Kidney capillary endothelial cell (primary cell): ENCODE results near the gene RPTOR.
"Not testable (repeated sequence)": the region's sequence is repeated elsewhere in the genome, so short reads cannot be mapped to it uniquely, and the experiment has no call there.

Experiments
- DNase-seq: peaks from one replicate; pipeline ENCODE4 v3.0.0-alpha.2; 2018; ENCODE audit warnings: low spot score

The RPTOR gene

GRCh38 chr17:80618304-80618703 lies 73.7 kb downstream of the RPTOR start:
- DNase-seq: no peak

GRCh38 chr17:80619535-80620235 lies 75.0 kb downstream of the RPTOR start:
- DNase-seq: peak; percentile 14

GRCh38 chr17:80621335-80621996 lies 76.8 kb downstream of the RPTOR start:
- DNase-seq: no peak

GRCh38 chr17:80621997-80622357 lies 77.3 kb downstream of the RPTOR start:
- DNase-seq: no peak

GRCh38 chr17:80624864-80625263 lies 80.2 kb downstream of the RPTOR start:
- no peak for DNase-seq

- DNase-seq: no peak
These were observed 81.0 kb downstream of the RPTOR start for GRCh38 chr17:80625627-80626026.

GRCh38 chr17:80628881-80629280 lies 84.2 kb downstream of the RPTOR start:
- DNase-seq: not testable (repeated sequence)

- DNase-seq: no peak
These were observed 84.8 kb downstream of the RPTOR start for GRCh38 chr17:80629298-80630028.

GRCh38 chr17:80630560-80631120 lies 86.0 kb downstream of the RPTOR start:
- DNase-seq: no peak

GRCh38 chr17:80631142-80632045 lies 86.8 kb downstream of the RPTOR start:
- DNase-seq: no peak

- no peak for DNase-seq
These were observed 87.5 kb downstream of the RPTOR start for GRCh38 chr17:80632046-80632581.

- peak; percentile 3 for DNase-seq
These were observed 88.6 kb downstream of the RPTOR start for GRCh38 chr17:80633207-80633606.

GRCh38 chr17:80633994-80634566 lies 89.4 kb downstream of the RPTOR start:
- DNase-seq: no peak

- DNase-seq: no peak
These were observed 91.9 kb downstream of the RPTOR start for GRCh38 chr17:80636361-80637018.

GRCh38 chr17:80637048-80637781 lies 92.6 kb downstream of the RPTOR start:
- DNase-seq: no peak

- no peak for DNase-seq
These were observed 95.0 kb downstream of the RPTOR start for GRCh38 chr17:80639658-80640057.

- DNase-seq: no peak
These were observed 95.9 kb downstream of the RPTOR start for GRCh38 chr17:80640366-80641084.

- no peak for DNase-seq
These were observed 98.9 kb downstream of the RPTOR start for GRCh38 chr17:80643326-80644099.
